Measurements from ENCODE around the gene PPARD.
"Not testable (repeated sequence)": the region's sequence is repeated elsewhere in the genome, so short reads cannot be mapped to it uniquely, and the experiment has no call there.

PPARD gene

GRCh38 chr6:35432291-35432690 is 89.9 kb downstream of the PPARD start:
- H3K4me2 ChIP-seq, result no peak overlapping the region
- peaks cover 32 to 34% (median 32%) of the 10 kb centered on the region in 11 experiments for H3K9me3 ChIP-seq (replicated peaks in 1 of 11)
- no peak overlapping the region for H3K9ac ChIP-seq
- no peaks in the 10 kb centered on the region for H4K20me1 ChIP-seq
- no peak overlapping the region for H3K4me3 ChIP-seq
- TF ChIP-seq Cebpa-rat (IDR thresholded peaks at IDR 0.05), result no peak
- peaks cover 0 to 5% (median 3%) of the 10 kb centered on the region in 10 experiments; a peak in 13 of 20 replicates for H3K4me1 ChIP-seq
- H3K36me3 ChIP-seq, result peaks cover 14 to 32% (median 24%) of the 10 kb centered on the region in 11 experiments
- H3K27ac ChIP-seq, result no peak overlapping the region
- H3K27me3 ChIP-seq, result no peaks in the 10 kb centered on the region

GRCh38 chr6:35432702-35433101 is 90.3 kb downstream of the PPARD start:
- not testable (repeated sequence) for H3K4me1 ChIP-seq, H3K4me2 ChIP-seq, H3K4me3 ChIP-seq, H3K27ac ChIP-seq, H3K27me3 ChIP-seq, H3K9ac ChIP-seq, H4K20me1 ChIP-seq
- peaks cover 28 to 30% (median 28%) of the 10 kb centered on the region in 11 experiments for H3K9me3 ChIP-seq (replicated peaks in 1 of 11)
- peaks cover 14 to 28% (median 20%) of the 10 kb centered on the region in 11 experiments for H3K36me3 ChIP-seq

GRCh38 chr6:35435074-35435837 is 92.9 kb downstream of the PPARD start:
- peaks cover 2 to 4% (median 3%) of the 10 kb centered on the region in 11 experiments for H3K9me3 ChIP-seq (replicated peaks in 1 of 11)
- no peak for TF ChIP-seq Cebpa-rat (IDR thresholded peaks at IDR 0.05)
- no peaks in the 10 kb centered on the region for H3K27me3 ChIP-seq
- no peak overlapping the region for H3K4me3 ChIP-seq
- H3K4me2 ChIP-seq, result no peak overlapping the region; a peak in 1 of 22 replicates
- no peak overlapping the region for H3K9ac ChIP-seq
- no peak overlapping the region for H3K27ac ChIP-seq
- no peaks in the 10 kb centered on the region for H3K4me1 ChIP-seq
- no peaks in the 10 kb centered on the region for H4K20me1 ChIP-seq
- peaks cover 0 to 2% (median 0%) of the 10 kb centered on the region in 11 experiments; a peak in 6 of 22 replicates for H3K36me3 ChIP-seq

- H3K4me2 ChIP-seq, result no peak overlapping the region; a peak in 1 of 22 replicates
Measured at GRCh38 chr6:35436071-35436857, 93.9 kb downstream of the PPARD start.

GRCh38 chr6:35438378-35439065 is 96.2 kb downstream of the PPARD start:
- H3K9ac ChIP-seq; H3K27ac ChIP-seq; H3K27me3 ChIP-seq; H3K9me3 ChIP-seq (replicated peaks in 1 of 11); H3K4me1 ChIP-seq; H3K36me3 ChIP-seq; H3K4me3 ChIP-seq; H4K20me1 ChIP-seq; H3K4me2 ChIP-seq: not testable (repeated sequence)

More at GRCh38 chr6:35436071-35436857, 93.9 kb downstream of the PPARD start:
- H3K36me3 ChIP-seq, result no peaks in the 10 kb centered on the region
- no peak overlapping the region for H3K4me3 ChIP-seq
- H3K4me1 ChIP-seq, result no peaks in the 10 kb centered on the region
- no peaks in the 10 kb centered on the region for H3K9me3 ChIP-seq (replicated peaks in 1 of 11)
- no peaks in the 10 kb centered on the region for H4K20me1 ChIP-seq
- no peak for TF ChIP-seq Cebpa-rat (IDR thresholded peaks at IDR 0.05)
- H3K27ac ChIP-seq, result no peak overlapping the region
- H3K27me3 ChIP-seq, result no peaks in the 10 kb centered on the region
- no peak overlapping the region for H3K9ac ChIP-seq

GRCh38 chr6:35439308-35439707 is 97.0 kb downstream of the PPARD start:
- no peak overlapping the region for H3K4me3 ChIP-seq
- no peaks in the 10 kb centered on the region for H4K20me1 ChIP-seq
- H3K9ac ChIP-seq, result no peak overlapping the region
- H3K9me3 ChIP-seq (replicated peaks in 1 of 11), result no peaks in the 10 kb centered on the region
- H3K27ac ChIP-seq, result no peak overlapping the region
- no peaks in the 10 kb centered on the region; a peak in 1 of 20 replicates for H3K4me1 ChIP-seq
- no peaks in the 10 kb centered on the region for H3K36me3 ChIP-seq
- no peak for TF ChIP-seq Cebpa-rat (IDR thresholded peaks at IDR 0.05)
- H3K4me2 ChIP-seq, result no peak overlapping the region
- H3K27me3 ChIP-seq, result no peaks in the 10 kb centered on the region

- no peak overlapping the region for H3K4me2 ChIP-seq
- H3K4me3 ChIP-seq, result no peak overlapping the region
- H3K27me3 ChIP-seq, result no peaks in the 10 kb centered on the region
- no peak for TF ChIP-seq Cebpa-rat (IDR thresholded peaks at IDR 0.05)
- H4K20me1 ChIP-seq, result no peaks in the 10 kb centered on the region
- H3K9ac ChIP-seq, result no peak overlapping the region
- H3K4me1 ChIP-seq, result peaks cover 7 to 15% (median 11%) of the 10 kb centered on the region in 10 experiments; a peak in 18 of 20 replicates
- no peaks in the 10 kb centered on the region for H3K9me3 ChIP-seq (replicated peaks in 1 of 11)
- H3K36me3 ChIP-seq, result no peaks in the 10 kb centered on the region
- H3K27ac ChIP-seq, result no peak overlapping the region
Measured at GRCh38 chr6:35441205-35441604, 98.8 kb downstream of the PPARD start.

- Histone ChIP-seq H3K4me2 (no peak overlapping the region), H3K27me3 (no peaks in the 10 kb centered on the region), H3K9me3 (replicated peaks in 1 of 11) (no peaks in the 10 kb centered on the region), H3K9ac (no peak overlapping the region), H3K27ac (no peak overlapping the region), H3K36me3 (no peaks in the 10 kb centered on the region), H3K4me3 (no peak overlapping the region), H3K4me1 (peaks cover 7 to 19% (median 12%) of the 10 kb centered on the region in 10 experiments; a peak in 18 of 20 replicates), H4K20me1 (no peaks in the 10 kb centered on the region)
- TF ChIP-seq Cebpa-rat (IDR thresholded peaks at IDR 0.05), result no peak
Measured at GRCh38 chr6:35441642-35442041, 99.3 kb downstream of the PPARD start.

GRCh38 chr6:35442693-35443092 is 100.3 kb downstream of the PPARD start:
- H3K27ac ChIP-seq, result no peak overlapping the region
- H3K4me3 ChIP-seq, result no peak overlapping the region
- peaks cover 9 to 26% (median 17%) of the 10 kb centered on the region in 10 experiments for H3K4me1 ChIP-seq
- TF ChIP-seq Cebpa-rat (IDR thresholded peaks at IDR 0.05), result no peak
- H4K20me1 ChIP-seq, result no peaks in the 10 kb centered on the region
- no peaks in the 10 kb centered on the region for H3K36me3 ChIP-seq
- no peaks in the 10 kb centered on the region for H3K27me3 ChIP-seq
- no peaks in the 10 kb centered on the region for H3K9me3 ChIP-seq (replicated peaks in 1 of 11)
- H3K4me2 ChIP-seq, result no peak overlapping the region
- H3K9ac ChIP-seq, result 0 out of 22 replicates have a peak overlapping the region, but pooled peaks of 1 of the 11 experiments have one; percentile 11

Data from BLaER1 treated with 17β-estradiol and CSF1 and Interleukin-3, amounts not matched to agents 10 nM and 100 nM (cell line).